Aorta (tissue), 5 donors: ENCODE data around the gene TMEM17. TPM values are rescaled to one million over a fixed set of nuclear protein-coding genes. Genes with fewer than 3 reads are reported as not detected.
A peak's percentile ranks its signal among the peaks of the same experiment; 100 is the strongest.

ENCODE experiments used
- ATAC-seq: fragments of 200-7000 bp; cut with Tn5 transposase; one replicate; pipeline ENCODE4 v1.9.1; 2022; ENCODE audit warnings: moderate library complexity; ENCODE audit not compliant: low FRiP score
- DNase-seq, 2 donors: peaks; one replicate each; pipeline ENCODE4 v3.0.0-alpha.2; 2020
- H3K27ac ChIP-seq, 2 donors: one replicate each; pipeline ENCODE4 v1.5.1; 2013; ENCODE audit warnings: low read length in 2 of 2, mild to moderate bottlenecking in 2 of 2, moderate library complexity in 2 of 2, control low read depth in 1 of 2, inconsistent platforms in 1 of 2, low read depth in 1 of 2
- H3K27me3 ChIP-seq, 2 donors: one replicate each; pipeline ENCODE4 v1.6.1; 2013; ENCODE audit warnings: control low read depth in 1 of 2, low read length in 1 of 2, mild to moderate bottlenecking in 1 of 2, moderate library complexity in 1 of 2; ENCODE audit not compliant: insufficient read depth in 2 of 2, control insufficient read depth in 1 of 2
- H3K36me3 ChIP-seq, 2 donors: one replicate each; pipeline ENCODE4 v1.6.1; 2013; ENCODE audit warnings: control low read depth in 1 of 2, low read length in 1 of 2, mild to moderate bottlenecking in 1 of 2; ENCODE audit not compliant: insufficient read depth in 2 of 2, control insufficient read depth in 1 of 2
- H3K4me1 ChIP-seq, 2 donors: one replicate each; pipeline ENCODE4 v1.6.1; 2013; ENCODE audit warnings: low read length in 2 of 2, control low read depth in 1 of 2, mild to moderate bottlenecking in 1 of 2, moderate library complexity in 1 of 2; ENCODE audit not compliant: insufficient read depth in 2 of 2, control insufficient read depth in 1 of 2
- H3K4me3 ChIP-seq, 2 donors: one replicate each; pipeline ENCODE4 v1.5.1; 2013; ENCODE audit warnings: low read length in 2 of 2, control low read depth in 1 of 2, mild to moderate bottlenecking in 1 of 2
- H3K9me3 ChIP-seq: one replicate; pipeline ENCODE4 v1.6.1; 2013; ENCODE audit warnings: mild to moderate bottlenecking, low read length; ENCODE audit not compliant: control insufficient read depth
- WGBS, 2 donors: extraction: QIAGEN DNeasy Blood & Tissue Kit; methylation state at CpG; one replicate each; pipeline ENCODE4 v1.1.7; 2013; 5-methylcytosine and 5-hydroxymethylcytosine counted together
- intact Hi-C, 2 donors: fragments of 100-400 bp; cut with DNase I; formaldehyde crosslinking; loops; one replicate each; pipeline versions ENCODE4 v1.14.2 to v1.15.0; 2022
- polyA plus RNA-seq, 2 donors: library from polyadenylated mRNA; stranded (reverse); fragments of 200-250 nt; gene quantifications; one replicate each; pipeline ENCODE4 v1.2.3, GENCODE V29; 2013
- total RNA-seq, 2 donors: library from RNA; stranded (reverse); fragmentation: NEBNext Ultra II Directional; extraction: Animal tissue kit (Norgen Biotek cat#: 25700); gene quantifications; one replicate each; pipeline ENCODE4 v1.2.1, GENCODE V29; 2021
- donor health status: healthy with polysubstance abuse.
- donor health status: Bipolar disorder and iron deficiency.
- donor health status: DM: no; HTN: no; CAD: no.
- donor health status: DM: no; HTN: no; CAD: no.
- donor health status: DM: yes; HTN: yes; CAD: no.

The TMEM17 gene
- total and polyA plus RNA-seq, 4 donors, result 0.79 to 1.1 (median 1.1) TPM; not detected in 1

- WGBS, 2 donors, result 94 to 96% methylated on average over 4 of the region's 4 CpGs
- intact Hi-C loops, result no loop called here
- Histone ChIP-seq H3K27me3 (no peaks in the 10 kb centered on the region), H3K4me1 (no peaks in the 10 kb centered on the region), H3K36me3 (no peaks in the 10 kb centered on the region), H3K4me3 (no peak overlapping the region), H3K9me3 (no peaks in the 10 kb centered on the region), H3K27ac (no peak overlapping the region)
- ATAC-seq (no peak), DNase-seq (no peak)
These were observed 40.8 kb downstream of the TMEM17 start for GRCh38 chr2:62465039-62465740.

GRCh38 chr2:62464221-62465007, 41.6 kb downstream of the TMEM17 start:
- Histone ChIP-seq H3K27ac (no peak overlapping the region), H3K36me3 (no peaks in the 10 kb centered on the region), H3K4me1 (no peaks in the 10 kb centered on the region), H3K9me3 (no peaks in the 10 kb centered on the region), H3K27me3 (no peaks in the 10 kb centered on the region), H3K4me3 (no peak overlapping the region)
- WGBS, 2 donors, result 97% methylated on average over 14 of the region's 14 CpGs
- intact Hi-C loops, result no loop called here
- no peak for ATAC-seq
- no peak for DNase-seq

- H3K36me3 ChIP-seq, result no peaks in the 10 kb centered on the region
- H3K4me3 ChIP-seq, result no peak overlapping the region
- H3K27me3 ChIP-seq, result no peaks in the 10 kb centered on the region
- DNase-seq, result no peak
- ATAC-seq, result no peak
- intact Hi-C loops, result no loop called here
- H3K27ac ChIP-seq, result no peak overlapping the region
- H3K9me3 ChIP-seq, result no peaks in the 10 kb centered on the region
- H3K4me1 ChIP-seq, result no peaks in the 10 kb centered on the region
- WGBS, 2 donors, result 84 to 95% methylated on average over 2 of the region's 2 CpGs
These were observed 43.8 kb downstream of the TMEM17 start for GRCh38 chr2:62462211-62462610.

DNA sequence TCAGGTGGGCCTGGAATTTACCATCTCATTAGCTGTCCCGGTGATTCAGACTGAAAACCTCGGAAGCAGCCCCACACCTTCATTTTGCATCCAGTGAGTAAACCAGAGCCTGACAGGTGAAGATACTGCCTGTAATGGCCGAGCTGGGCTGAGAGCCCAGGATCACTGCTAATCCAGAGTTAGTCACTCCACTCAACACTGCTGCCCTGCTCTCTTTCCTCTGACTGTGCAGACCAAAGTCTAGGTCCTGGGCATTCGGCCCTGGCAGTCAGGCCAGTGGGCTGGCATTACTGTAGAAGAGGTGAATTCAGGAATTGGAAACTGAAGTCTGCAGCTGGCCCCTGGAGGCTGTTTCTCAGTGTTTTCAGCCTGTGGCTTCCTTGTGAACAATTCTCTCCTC, 44.3 kb downstream of the TMEM17 start:
- Histone ChIP-seq H3K36me3 (no peaks in the 10 kb centered on the region), H3K27me3 (no peaks in the 10 kb centered on the region), H3K4me3 (no peak overlapping the region), H3K4me1 (no peaks in the 10 kb centered on the region), H3K9me3 (no peaks in the 10 kb centered on the region), H3K27ac (no peak overlapping the region)
- peak in 1 of 2 donors; percentile 59 for DNase-seq
- ATAC-seq, result no peak
- 35 to 43% methylated on average over 4 of the region's 4 CpGs for WGBS, 2 donors
- intact Hi-C loops, result no loop called here

GRCh38 chr2:62461017-62461553, 44.9 kb downstream of the TMEM17 start:
- 88 to 90% methylated on average over 4 of the region's 4 CpGs for WGBS, 2 donors
- Histone ChIP-seq H3K4me1 (no peaks in the 10 kb centered on the region), H3K36me3 (no peaks in the 10 kb centered on the region), H3K4me3 (no peak overlapping the region), H3K9me3 (no peaks in the 10 kb centered on the region), H3K27me3 (no peaks in the 10 kb centered on the region), H3K27ac (no peak overlapping the region)
- intact Hi-C loops, result no loop called here
- ATAC-seq, result no peak
- DNase-seq, result no peak

GRCh38 chr2:62460175-62460574, 45.8 kb downstream of the TMEM17 start:
- no peak overlapping the region for H3K4me3 ChIP-seq
- intact Hi-C loops, result no loop called here
- H3K36me3 ChIP-seq, result no peaks in the 10 kb centered on the region
- DNase-seq, result no peak
- ATAC-seq, result no peak
- H3K27ac ChIP-seq, result no peak overlapping the region
- H3K27me3 ChIP-seq, result no peaks in the 10 kb centered on the region
- WGBS, 2 donors, result 88 to 92% methylated on average over 5 of the region's 5 CpGs
- no peaks in the 10 kb centered on the region for H3K4me1 ChIP-seq
- no peaks in the 10 kb centered on the region for H3K9me3 ChIP-seq

GRCh38 chr2:62459672-62460071, 46.3 kb downstream of the TMEM17 start:
- WGBS, 2 donors, result 89 to 94% methylated on average over 2 of the region's 2 CpGs
- no peak for ATAC-seq
- no peaks in the 10 kb centered on the region for H3K36me3 ChIP-seq
- no peak overlapping the region for H3K27ac ChIP-seq
- H3K9me3 ChIP-seq, result no peaks in the 10 kb centered on the region
- intact Hi-C loops, result loop anchor here in 1 of 2 donors (5.0 kb wide), 1 partner anchor 248 kb away; the partner anchor contains the start of gene EHBP1
- no peak overlapping the region for H3K4me3 ChIP-seq
- no peak for DNase-seq
- H3K4me1 ChIP-seq, result no peaks in the 10 kb centered on the region
- H3K27me3 ChIP-seq, result no peaks in the 10 kb centered on the region

DNA sequence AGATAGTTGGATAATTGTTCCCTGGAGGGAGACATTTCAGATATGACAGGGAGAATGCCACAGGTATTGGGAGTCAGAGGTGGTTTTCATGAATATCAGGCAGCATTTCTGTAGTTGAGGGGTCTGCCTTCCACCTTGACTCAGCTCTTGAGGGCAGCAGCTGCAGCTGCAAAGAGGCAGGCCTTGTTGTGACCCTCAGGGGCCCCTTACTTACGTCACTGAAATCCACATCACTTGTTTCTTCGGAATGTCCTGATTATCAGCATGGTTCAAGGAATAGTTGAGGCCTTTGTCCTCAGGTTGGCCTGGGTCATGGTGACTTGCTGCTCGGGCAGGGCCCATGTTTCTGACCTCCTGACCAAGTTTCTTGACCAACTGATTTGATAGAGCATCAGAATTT, 46.9 kb downstream of the TMEM17 start:
- H3K4me3 ChIP-seq, result no peak overlapping the region
- no peaks in the 10 kb centered on the region for H3K27me3 ChIP-seq
- no peaks in the 10 kb centered on the region for H3K9me3 ChIP-seq
- no peaks in the 10 kb centered on the region for H3K4me1 ChIP-seq
- WGBS, 2 donors, result 95% methylated on average over 3 of the region's 3 CpGs
- no peak overlapping the region for H3K27ac ChIP-seq
- DNase-seq, result no peak
- H3K36me3 ChIP-seq, result no peaks in the 10 kb centered on the region
- intact Hi-C loops, result loop anchor here in 1 of 2 donors (5.0 kb wide), 1 partner anchor 248 kb away; the partner anchor contains the start of gene EHBP1
- no peak for ATAC-seq
